D341Med (cell line): ENCODE measurements around the gene C1QTNF9B.

ENCODE experiments used
- DNase-seq: peaks from one replicate; pipeline ENCODE4 v3.0.0; 2012; ENCODE audit warnings: low spot score

The C1QTNF9B gene

GRCh38 chr13:23858546-23858945, 38.8 kb downstream of the C1QTNF9B start:
- no peak for DNase-seq

DNA sequence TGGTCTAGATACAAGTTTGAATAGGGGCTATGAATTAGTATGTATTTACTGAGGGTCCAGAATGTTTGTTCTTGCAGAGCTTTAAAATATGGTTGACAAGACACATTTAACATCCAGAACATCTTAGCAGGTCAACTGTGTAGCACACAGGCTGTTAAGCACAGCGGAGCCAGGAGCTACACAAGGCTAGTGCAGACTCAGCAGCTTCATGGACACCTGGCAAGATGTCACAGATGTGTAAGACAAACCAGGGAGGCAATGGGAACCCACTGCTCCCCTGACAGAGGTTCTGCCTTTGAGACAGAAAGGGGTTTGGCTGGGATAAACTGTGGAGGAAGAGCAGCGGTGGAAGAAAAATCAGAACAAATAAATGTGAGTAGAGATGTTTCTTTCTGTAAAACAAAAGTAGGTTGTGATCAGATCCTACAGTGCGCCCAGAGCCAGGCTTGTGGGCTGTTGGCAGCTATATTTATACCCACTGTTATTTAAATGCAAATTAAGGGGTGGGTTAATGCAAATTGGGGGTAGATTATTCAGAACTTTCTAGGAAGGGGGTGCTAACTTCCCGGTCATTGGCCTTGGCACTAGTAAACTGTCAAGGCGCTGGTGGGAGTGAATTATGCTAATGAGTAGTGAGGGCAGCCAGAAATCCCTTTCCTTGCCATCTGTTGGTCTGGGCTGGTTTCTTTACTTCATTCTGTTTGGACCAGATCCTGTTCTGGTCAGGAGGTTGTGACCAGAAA, 41.1 kb downstream of the C1QTNF9B start:
- DNase-seq: no peak

GRCh38 chr13:23855360-23855759, 41.9 kb downstream of the C1QTNF9B start:
- no peak for DNase-seq

- no peak for DNase-seq
Observed at GRCh38 chr13:23852351-23852750, 45.0 kb downstream of the C1QTNF9B start.

DNA sequence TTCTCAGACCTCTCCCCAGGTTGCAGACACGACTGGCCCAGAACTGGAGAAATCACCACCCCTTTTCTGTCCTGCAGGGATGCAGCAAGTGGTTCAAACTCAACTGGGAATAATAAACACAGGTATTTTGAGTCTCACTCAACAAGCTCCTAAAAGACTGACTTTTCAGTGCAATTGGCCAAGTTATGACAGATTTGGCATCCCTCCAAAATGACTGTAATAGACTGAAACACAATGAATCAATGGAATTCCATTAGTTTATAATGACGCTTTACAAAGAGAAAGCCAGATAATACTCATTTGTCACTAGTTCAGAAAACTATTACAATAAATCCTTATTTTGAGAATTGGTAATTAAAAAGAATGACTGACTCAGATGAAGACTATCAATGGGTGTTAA, 46.2 kb downstream of the C1QTNF9B start:
- DNase-seq: no peak

- DNase-seq: no peak
Observed at GRCh38 chr13:23850134-23850533, 47.2 kb downstream of the C1QTNF9B start.

- no peak for DNase-seq
Observed at GRCh38 chr13:23849670-23850069, 47.6 kb downstream of the C1QTNF9B start.

DNA sequence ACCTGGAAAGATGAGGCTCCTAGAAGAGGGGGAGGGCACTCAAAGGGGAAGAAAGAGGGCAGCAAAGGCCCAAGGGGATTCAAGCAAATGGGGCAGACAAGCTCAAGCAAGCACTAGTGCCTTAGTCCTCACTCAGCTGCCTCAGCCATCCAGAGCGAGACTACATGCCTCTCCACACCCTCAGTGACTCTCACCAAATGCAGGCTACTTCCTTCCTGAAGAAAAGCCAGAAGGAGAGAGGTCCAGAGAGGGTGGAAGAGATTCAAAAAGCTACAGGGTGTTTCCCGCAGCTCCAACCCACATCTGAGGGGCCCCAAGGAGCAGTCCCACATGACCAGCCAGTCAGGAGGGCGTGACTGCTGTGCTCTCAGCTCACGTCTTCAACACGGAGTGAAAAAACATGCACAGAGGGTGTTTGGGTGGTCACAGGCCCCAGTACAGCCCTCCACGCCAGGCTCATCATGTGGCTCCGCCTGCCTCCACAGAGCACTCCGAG, 48.6 kb downstream of the C1QTNF9B start:
- DNase-seq: no peak

DNA sequence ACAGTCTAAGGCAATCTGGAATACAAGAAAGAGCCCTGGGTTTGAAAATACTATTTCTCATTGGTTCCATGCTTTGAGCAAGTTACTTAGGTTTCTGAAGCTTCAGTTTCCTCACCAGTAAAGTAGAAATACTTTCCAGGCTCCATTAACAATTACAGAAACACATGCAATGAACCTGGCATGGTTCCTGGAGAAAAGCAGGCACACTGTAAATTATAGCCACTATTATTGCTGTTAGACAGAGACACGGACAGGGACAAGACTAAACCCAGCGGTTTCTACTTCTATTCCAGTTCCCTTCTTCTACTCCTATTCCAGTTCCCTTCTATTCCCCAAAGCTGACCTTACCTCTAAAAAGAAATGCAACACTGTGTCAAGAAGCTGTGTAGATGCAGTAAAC, 49.3 kb downstream of the C1QTNF9B start:
- DNase-seq: no peak

DNA sequence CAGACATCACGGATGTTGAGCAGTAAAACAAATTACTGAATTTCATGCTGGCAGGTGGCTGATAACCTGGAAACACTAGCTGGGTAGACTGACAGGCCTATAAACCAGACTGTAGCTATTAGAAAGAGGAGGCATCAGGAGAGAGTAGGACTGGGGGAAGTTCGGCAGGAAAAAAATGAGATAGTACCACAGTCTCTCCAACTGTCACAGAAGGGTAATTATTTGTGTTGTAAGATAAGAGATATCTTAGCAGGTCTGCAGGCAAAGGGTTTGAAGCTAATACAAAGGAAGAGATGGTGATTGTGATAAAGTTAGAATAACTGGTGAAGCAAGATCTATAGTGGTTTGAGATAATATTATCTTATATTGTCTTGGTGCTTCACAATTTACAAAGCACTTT, 49.8 kb downstream of the C1QTNF9B start:
- no peak for DNase-seq

DNA sequence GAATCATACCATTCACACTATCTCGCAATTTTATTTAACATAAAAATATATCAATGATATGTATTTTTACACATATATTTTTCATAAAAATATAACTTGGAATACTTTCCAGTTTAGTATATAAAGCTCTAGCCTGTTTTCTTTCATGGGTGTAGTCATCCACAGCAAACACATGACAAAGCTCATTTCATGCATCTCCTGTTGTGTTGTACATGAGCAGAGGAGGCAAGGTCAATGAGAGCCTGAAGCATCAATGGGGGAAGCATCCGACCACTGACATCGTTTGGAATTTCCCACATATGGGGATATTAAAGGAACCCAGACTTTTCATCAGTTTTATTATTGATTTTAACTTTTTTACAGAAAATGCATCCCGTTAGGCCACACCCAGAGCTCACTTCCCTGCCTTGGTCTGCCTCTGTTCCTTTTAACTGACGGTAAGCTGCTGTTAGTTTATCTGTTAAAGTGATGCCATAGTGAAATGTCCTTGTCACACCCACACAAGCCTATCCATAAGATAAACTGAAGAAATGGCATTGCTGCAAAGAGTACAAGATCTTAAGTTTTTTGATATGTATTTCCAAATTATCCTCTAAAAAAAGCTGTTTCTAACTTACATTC, 52.1 kb downstream of the C1QTNF9B start:
- no peak for DNase-seq

- DNase-seq: no peak
Observed at GRCh38 chr13:23844132-23844531, 53.2 kb downstream of the C1QTNF9B start.

DNA sequence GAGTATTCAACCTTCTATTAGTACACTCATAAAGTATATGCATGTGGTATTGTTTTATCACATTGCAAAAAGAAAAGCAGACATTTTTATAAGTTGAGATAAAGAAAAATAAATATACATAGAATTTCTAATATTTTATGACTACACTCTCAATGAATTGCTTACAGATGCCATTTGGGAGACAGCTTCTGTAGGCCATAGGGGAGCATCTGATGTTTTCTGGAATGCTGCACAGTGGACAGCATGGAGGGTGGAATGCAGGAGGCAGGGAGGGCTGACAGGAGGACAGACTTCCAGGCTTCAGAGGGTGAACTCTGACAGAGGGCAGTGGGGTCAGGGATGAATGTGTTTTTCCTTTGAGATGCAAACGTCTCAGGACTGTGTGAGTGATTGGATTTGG, 53.9 kb downstream of the C1QTNF9B start:
- no peak for DNase-seq

GRCh38 chr13:23842406-23842805, 54.9 kb downstream of the C1QTNF9B start:
- DNase-seq: no peak
